Hepatocyte (in vitro differentiated cells): Measurements from ENCODE around the gene DNAJC5G. TPM values are rescaled to one million over a fixed set of nuclear protein-coding genes. Genes with fewer than 3 reads are reported as not detected.
"Not testable (repeated sequence)": the region's sequence is repeated elsewhere in the genome, so short reads cannot be mapped to it uniquely, and the experiment has no call there.

Source experiments
- DNase-seq: peaks from one replicate; pipeline ENCODE4 v3.0.0-alpha.2; 2016; ENCODE audit warnings: low spot score
- H2AFZ ChIP-seq: fragments of 200-600 bp; sonication (generic); 2 replicates; pipeline ENCODE4 v1.6.0; 2016; ENCODE audit warnings: antibody characterized with exemption, mild to moderate bottlenecking
- H3K27ac ChIP-seq: fragments of 200-600 bp; sonication (generic); 2 replicates; pipeline ENCODE4 v1.5.1; 2016; ENCODE audit warnings: mild to moderate bottlenecking
- H3K27me3 ChIP-seq: fragments of 200-600 bp; sonication (generic); 2 replicates; pipeline ENCODE4 v1.6.1; 2016
- H3K36me3 ChIP-seq: fragments of 200-600 bp; sonication (generic); replicated peaks from 2 replicates; pipeline ENCODE4 v1.5.1; 2016; ENCODE audit warnings: low read depth; ENCODE audit not compliant: insufficient read depth
- H3K4me1 ChIP-seq: fragments of 200-600 bp; sonication (generic); 2 replicates; pipeline ENCODE4 v1.5.1; 2016; ENCODE audit warnings: mild to moderate bottlenecking, moderate library complexity; ENCODE audit not compliant: insufficient read depth
- H3K4me2 ChIP-seq: fragments of 200-600 bp; sonication (generic); 2 replicates; pipeline ENCODE4 v1.6.0; 2016
- H3K4me3 ChIP-seq: fragments of 200-600 bp; sonication (generic); 2 replicates; pipeline ENCODE4 v1.5.1; 2016; ENCODE audit warnings: mild to moderate bottlenecking
- H3K79me2 ChIP-seq: fragments of 200-600 bp; sonication (generic); 2 replicates; pipeline ENCODE4 v1.6.0; 2017; ENCODE audit warnings: mild to moderate bottlenecking
- H3K9me2 ChIP-seq: fragments of 200-600 bp; sonication (generic); replicated peaks from 2 replicates; pipeline ENCODE4 v1.6.0; 2017; ENCODE audit warnings: mild to moderate bottlenecking; ENCODE audit not compliant: insufficient read depth
- H3K9me3 ChIP-seq: fragments of 200-600 bp; sonication (generic); 2 replicates; pipeline ENCODE4 v1.5.1; 2016; ENCODE audit warnings: low read depth, mild to moderate bottlenecking
- H4K20me1 ChIP-seq: fragments of 200-600 bp; sonication (generic); 2 replicates; pipeline ENCODE4 v1.6.0; 2016; ENCODE audit warnings: mild to moderate bottlenecking; ENCODE audit not compliant: insufficient read depth, poor library complexity, severe bottlenecking
- EZH2 ChIP-seq: fragments of 200-600 bp; sonication (generic); IDR thresholded peaks from 2 replicates; pipeline ENCODE4 v1.6.1; 2016; ENCODE audit warnings: antibody characterized with exemption, mild to moderate bottlenecking, borderline replicate concordance
- EZH2phosphoT487 ChIP-seq: fragments of 200-600 bp; sonication (generic); IDR thresholded peaks from one replicate; pipeline ENCODE4 v1.6.1; 2018; ENCODE audit warnings: antibody characterized with exemption, mild to moderate bottlenecking, low read depth, moderate library complexity; ENCODE audit not compliant: unreplicated experiment, severe bottlenecking
- WGBS: methylation state at CpG from one replicate; pipeline ENCODE4 v1.1.6; 2016; ENCODE audit warnings: low lambda C conversion rate; ENCODE audit errors: missing lambda C conversion rate; 5-methylcytosine and 5-hydroxymethylcytosine counted together
- polyA plus RNA-seq: library from polyadenylated mRNA; unstranded; fragments of >200 nt; fragmentation: Nextera tagmentation; extraction: Ambion mirVana; gene quantifications from 2 replicates; pipeline ENCODE4 v1.2.1, GENCODE V29; 2016
- total RNA-seq: library from RNA; depleted of rRNA; stranded (reverse); fragments of >200 nt; gene quantifications from 2 replicates; pipeline ENCODE4 v1.2.3, GENCODE V29; 2014
- TF ChIP-seq, protein P1 (sequence below): fragments of 200-600 bp; sonication (generic); IDR thresholded peaks from 2 replicates; pipeline ENCODE4 v1.5.1; 2016; ENCODE audit warnings: antibody characterized with exemption, mild to moderate bottlenecking; ENCODE audit not compliant: poor library complexity

The DNAJC5G gene
- total and polyA plus RNA-seq, 2 experiments from 2014 or later, result not detected

DNA sequence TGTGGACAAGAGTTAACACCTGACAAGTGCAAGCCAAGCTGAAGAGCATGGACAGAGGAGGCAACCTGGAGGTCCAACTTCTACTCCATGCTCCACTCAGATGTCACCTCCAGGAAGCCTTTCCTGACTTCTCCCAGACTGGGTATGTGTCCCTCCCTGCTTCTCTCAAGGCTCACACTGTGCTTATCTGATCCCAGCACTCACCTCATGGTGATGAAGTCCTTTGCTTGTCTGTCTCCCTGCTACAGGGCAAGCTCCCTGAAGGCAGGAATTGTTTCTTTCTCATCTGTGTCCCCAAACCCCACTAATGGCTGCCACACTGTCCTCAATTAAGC, 9.7 kb upstream of the DNAJC5G start:
- Histone ChIP-seq H3K27ac (no peak overlapping the region), H2AFZ (no peak overlapping the region), H3K4me1 (peaks cover 31% of the 10 kb centered on the region), H3K4me2 (peak overlapping the region; percentile 99), H3K36me3 (no peaks in the 10 kb centered on the region), H3K79me2 (no peaks in the 10 kb centered on the region), H3K4me3 (no peak overlapping the region), H3K9me3 (no peaks in the 10 kb centered on the region), H3K9me2 (no peaks in the 10 kb centered on the region), H4K20me1 (no peaks in the 10 kb centered on the region), H3K27me3 (peaks cover 82% of the 10 kb centered on the region)
- DNase-seq, result no peak
- TF ChIP-seq EZH2 (no peak), EZH2phosphoT487 (no peak)
- TF ChIP-seq, protein P1, sequence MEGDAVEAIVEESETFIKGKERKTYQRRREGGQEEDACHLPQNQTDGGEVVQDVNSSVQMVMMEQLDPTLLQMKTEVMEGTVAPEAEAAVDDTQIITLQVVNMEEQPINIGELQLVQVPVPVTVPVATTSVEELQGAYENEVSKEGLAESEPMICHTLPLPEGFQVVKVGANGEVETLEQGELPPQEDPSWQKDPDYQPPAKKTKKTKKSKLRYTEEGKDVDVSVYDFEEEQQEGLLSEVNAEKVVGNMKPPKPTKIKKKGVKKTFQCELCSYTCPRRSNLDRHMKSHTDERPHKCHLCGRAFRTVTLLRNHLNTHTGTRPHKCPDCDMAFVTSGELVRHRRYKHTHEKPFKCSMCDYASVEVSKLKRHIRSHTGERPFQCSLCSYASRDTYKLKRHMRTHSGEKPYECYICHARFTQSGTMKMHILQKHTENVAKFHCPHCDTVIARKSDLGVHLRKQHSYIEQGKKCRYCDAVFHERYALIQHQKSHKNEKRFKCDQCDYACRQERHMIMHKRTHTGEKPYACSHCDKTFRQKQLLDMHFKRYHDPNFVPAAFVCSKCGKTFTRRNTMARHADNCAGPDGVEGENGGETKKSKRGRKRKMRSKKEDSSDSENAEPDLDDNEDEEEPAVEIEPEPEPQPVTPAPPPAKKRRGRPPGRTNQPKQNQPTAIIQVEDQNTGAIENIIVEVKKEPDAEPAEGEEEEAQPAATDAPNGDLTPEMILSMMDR, result no peak

DNA sequence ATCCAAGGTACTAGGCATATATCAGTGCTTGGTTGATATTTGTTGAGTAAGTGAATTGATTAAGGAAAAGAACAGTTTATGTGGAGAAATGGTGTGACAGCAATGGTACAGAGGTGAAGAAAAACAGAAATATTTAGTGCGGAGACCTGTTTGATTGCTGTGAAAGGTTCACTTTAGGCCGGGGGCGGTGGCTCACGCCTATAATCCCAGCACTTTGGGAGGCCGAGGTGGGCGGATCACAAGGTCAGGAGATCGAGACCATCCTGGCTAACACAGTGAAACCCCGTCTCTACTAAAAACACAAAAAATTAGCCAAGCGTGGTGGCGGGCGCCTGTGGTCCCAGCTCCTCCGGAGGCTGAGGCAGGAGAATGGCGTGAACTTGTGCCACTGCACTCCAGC, 6.9 kb upstream of the DNAJC5G start:
- not testable (repeated sequence) for H3K4me3 ChIP-seq, H3K9me3 ChIP-seq, H4K20me1 ChIP-seq, H2AFZ ChIP-seq, DNase-seq, H3K4me2 ChIP-seq, H3K9me2 ChIP-seq, H3K79me2 ChIP-seq, H3K36me3 ChIP-seq, H3K27ac ChIP-seq
- 89% methylated on average over 13 of the region's 13 CpGs for WGBS
- peaks cover 61% of the 10 kb centered on the region for H3K27me3 ChIP-seq
- H3K4me1 ChIP-seq, result peaks cover 18% of the 10 kb centered on the region

DNA sequence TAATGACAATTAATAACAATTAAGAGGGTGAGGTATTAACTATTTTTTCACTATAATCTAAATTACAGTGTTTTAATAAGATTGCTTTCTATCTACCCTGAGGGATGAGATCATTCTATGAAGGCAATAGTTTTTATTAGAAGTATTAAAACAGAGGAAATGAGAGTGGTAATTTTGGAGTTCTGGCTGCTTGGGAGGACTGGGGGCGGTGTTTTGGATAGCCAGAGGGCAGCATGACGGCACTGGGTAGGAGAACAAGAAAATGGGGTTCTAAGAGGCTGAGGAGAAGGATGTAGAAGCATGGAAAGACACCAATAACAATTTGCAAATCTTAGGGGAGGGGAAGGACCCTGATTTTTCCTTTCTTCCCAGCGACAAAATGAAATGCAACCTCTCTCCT, 5.1 kb upstream of the DNAJC5G start:
- peaks cover 42% of the 10 kb centered on the region for H3K27me3 ChIP-seq
- H3K4me3 ChIP-seq, result no peak overlapping the region
- 74% methylated on average over 3 of the region's 3 CpGs for WGBS
- peaks cover 2% of the 10 kb centered on the region for H3K4me1 ChIP-seq
- TF ChIP-seq EZH2, result no peak
- TF ChIP-seq, protein P1, result no peak
- no peaks in the 10 kb centered on the region for H3K36me3 ChIP-seq
- H3K27ac ChIP-seq, result no peak overlapping the region
- no peak overlapping the region for H2AFZ ChIP-seq
- H3K4me2 ChIP-seq, result no peak overlapping the region
- H3K9me2 ChIP-seq, result no peaks in the 10 kb centered on the region
- H3K9me3 ChIP-seq, result no peaks in the 10 kb centered on the region
- no peaks in the 10 kb centered on the region for H4K20me1 ChIP-seq
- H3K79me2 ChIP-seq, result no peaks in the 10 kb centered on the region
- no peak for DNase-seq

DNA sequence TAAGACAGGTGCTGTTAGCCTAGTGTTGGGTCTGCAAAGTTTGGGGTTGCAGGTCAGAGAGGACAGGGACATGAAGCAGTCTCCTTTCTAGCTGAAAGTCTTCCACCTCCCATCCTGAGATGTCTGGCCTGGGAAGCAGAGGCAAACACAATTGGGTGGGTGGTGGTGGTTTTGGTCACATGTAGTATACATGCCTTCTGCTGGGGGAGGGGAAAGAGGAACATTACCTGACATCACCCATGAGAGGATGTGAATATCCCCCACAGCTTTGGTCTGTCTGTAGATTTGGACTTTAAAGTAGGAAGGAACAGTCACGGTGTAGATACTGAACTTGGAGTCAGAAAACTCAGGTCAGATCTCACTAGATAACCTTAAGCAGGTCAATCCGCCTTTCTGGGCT, 4.6 kb upstream of the DNAJC5G start:
- no peak overlapping the region for H3K27ac ChIP-seq
- H3K4me2 ChIP-seq, result no peak overlapping the region
- 62% methylated on average over 2 of the region's 2 CpGs for WGBS
- H3K9me3 ChIP-seq, result no peaks in the 10 kb centered on the region
- H3K36me3 ChIP-seq, result no peaks in the 10 kb centered on the region
- H2AFZ ChIP-seq, result no peak overlapping the region
- peaks cover 37% of the 10 kb centered on the region for H3K27me3 ChIP-seq
- no peaks in the 10 kb centered on the region for H3K4me1 ChIP-seq
- H3K79me2 ChIP-seq, result no peaks in the 10 kb centered on the region
- H3K4me3 ChIP-seq, result no peak overlapping the region
- no peaks in the 10 kb centered on the region for H3K9me2 ChIP-seq
- H4K20me1 ChIP-seq, result no peaks in the 10 kb centered on the region
- TF ChIP-seq EZH2 (no peak), EZH2phosphoT487 (no peak)
- TF ChIP-seq, protein P1, result no peak
- DNase-seq, result no peak
